Stimulated activated CD8-positive, alpha-beta memory T cell treated with anti-CD3 and anti-CD28 coated beads, Interleukin-15, amount 100 ng/mL, for 1 hour (primary cell): ENCODE data around the gene PRKCZ.

Experiments
- DNase-seq: peaks from one replicate; pipeline ENCODE4 v3.0.0-alpha.2; 2020; ENCODE audit warnings: low read depth

The PRKCZ gene

GRCh38 chr1:2180297-2181245 is 130.4 kb downstream of the PRKCZ start:
- no peak for DNase-seq

DNA sequence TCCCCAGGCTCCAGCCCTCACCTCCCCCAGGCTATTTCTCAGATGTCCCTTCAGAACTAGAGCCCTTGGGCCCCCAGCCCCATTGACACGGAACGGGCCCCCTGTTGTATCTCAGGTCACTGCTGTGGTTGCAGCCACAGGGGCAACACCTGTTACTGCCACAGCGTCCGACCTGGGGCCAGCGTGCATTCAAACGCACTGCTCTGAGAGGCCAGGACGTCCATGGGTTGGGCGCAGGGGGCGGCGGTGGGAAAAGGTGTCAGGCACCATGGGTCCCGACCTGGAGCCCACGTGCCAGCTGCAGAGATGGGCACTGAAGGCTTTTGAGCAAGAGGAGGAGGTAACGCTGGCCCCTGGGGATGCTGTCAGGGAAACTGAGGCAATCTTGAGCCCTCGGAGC is 131.1 kb downstream of the PRKCZ start:
- no peak for DNase-seq

DNA sequence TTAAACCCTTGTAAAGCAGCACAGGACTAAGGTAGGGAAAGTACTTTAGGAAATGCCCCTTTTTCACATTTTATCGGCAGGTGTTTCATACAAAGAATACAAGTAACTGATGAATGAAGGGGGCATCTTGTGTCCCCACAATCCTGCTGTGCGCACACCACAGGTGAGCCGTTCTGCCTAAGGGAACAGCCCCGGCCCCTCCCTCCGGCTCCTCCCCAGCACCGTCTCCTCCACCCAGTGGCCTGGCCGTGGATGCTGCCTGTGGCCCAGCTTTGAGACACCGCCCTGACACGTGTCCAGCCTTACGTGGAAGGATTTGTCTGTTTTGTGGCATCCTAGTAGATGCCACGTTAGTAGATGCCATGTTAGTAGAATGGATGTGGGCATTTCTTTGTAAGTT is 131.5 kb downstream of the PRKCZ start:
- DNase-seq: no peak

DNA sequence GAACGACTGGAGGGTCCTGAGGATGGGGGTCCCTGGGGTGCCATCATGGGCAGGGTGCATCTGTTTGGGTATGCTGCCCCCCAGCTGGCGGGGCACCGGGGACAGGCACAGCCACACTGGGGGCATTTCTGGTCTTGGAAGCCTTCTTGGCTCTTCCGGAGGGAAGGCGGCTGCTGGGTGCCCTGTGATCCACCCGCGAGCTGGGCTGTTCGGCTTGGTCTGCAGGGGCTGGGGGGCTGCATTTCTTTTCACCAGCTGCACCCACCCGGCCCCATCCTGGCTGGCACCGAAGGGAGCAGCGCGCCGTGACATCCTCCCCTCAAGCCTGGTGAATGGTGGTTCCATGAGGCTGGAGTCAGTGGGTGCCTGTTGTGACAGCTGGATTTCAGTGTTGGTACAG is 132.2 kb downstream of the PRKCZ start:
- no peak for DNase-seq

DNA sequence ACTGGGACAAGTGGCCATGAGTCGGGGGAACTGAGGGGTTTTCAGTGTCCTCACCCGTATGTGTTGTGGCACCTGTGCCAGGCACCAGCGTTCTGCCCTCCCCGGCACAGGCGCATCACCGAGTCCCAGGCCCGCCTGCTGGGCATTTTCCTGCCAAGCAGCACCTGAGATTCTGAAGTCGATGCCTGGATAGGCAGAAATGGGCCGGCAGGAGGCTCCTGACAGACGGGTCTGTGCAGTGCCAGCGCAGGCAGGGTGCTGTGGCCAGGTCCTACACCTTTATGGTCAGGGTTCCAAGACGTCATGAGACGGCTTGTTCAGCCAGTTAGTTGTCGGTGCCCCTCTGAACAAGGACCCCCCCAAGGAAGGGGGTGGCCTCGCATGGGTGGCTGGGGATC is 133.7 kb downstream of the PRKCZ start:
- DNase-seq: no peak

DNA sequence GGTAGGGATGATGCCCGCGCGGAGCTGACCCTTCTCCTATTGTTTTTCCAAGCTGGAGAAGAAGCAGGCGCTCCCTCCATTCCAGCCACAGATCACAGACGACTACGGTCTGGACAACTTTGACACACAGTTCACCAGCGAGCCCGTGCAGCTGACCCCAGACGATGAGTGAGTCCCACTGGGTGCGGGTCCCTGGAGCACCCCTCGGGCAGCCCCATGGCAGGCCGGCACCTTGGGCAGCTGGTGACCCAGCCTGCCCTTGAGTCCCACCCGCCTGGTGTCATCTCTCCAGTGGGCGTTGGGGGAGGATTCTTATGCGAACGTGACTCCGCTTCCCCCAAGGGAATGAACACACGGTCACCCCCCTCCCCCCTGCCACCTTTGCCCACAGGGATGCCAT is 134.3 kb downstream of the PRKCZ start:
- DNase-seq: no peak

GRCh38 chr1:2184934-2185333 is 134.7 kb downstream of the PRKCZ start:
- no peak for DNase-seq

DNA sequence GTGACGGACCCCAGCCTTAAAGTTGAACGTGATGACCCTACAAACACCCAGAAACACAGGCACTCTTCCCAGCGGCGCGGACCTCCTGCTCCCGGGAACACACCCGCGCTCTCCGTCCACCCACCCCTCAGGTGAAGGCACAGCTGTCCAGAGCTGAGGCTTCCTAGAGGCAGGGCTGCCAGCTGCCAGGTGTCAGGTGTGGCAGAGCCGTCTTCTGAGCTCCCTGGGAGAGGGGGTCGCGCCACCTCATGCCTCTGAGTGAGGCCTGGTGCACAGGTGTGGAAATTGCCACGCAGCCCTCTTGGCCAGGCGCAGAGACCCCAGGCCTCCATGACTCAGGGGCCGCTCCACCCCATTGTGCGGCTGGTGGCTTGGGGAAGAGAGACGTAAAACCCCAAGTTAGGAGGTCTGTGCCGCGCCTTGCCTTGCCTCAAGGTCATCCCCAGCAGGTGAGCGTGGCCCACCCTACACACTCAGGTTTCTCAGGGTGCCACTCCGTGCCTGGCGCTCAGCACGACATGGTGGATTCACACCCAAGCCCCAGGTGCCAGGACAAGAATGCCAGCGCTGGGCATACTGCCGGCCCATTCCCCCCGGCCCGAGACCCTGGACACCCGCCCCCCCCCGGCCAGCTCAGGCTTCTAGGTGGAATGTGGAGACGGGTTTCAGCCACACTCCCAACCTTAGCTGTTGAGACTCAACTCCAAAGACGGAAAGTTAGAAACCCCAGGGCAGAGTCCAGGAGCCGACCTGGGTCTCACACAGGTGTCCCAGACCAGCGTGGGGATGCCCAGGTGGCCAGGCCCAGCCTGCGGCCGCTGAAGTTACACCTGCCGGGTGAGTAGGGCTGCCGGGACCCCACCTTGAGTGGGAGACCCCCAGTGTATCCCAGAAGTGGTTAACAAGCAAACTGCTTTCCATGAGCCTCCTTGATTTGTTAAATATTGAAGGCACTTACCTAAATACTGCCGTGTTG is 136.0 kb downstream of the PRKCZ start:
- DNase-seq: no peak

GRCh38 chr1:2186901-2187300 is 136.7 kb downstream of the PRKCZ start:
- DNase-seq: no peak

DNA sequence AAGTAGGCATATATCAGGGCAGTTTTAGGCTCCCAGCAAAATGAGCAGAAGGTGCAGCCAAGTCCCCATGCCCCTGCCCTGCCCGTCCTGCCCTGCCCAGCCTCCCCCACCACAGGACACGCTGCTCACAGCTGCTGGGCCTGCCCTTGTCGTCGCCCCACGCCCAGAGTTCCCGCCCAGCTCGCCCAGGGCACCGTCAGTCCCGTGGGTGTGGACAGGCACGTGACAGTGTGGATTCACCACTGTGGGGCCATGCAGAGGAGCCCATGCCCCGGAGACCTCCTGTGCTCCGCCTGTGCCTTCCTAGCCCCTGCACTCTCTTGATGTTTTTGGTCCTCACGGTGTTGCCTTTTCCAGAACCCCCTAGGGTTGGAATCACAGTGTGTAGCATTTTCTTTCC is 137.4 kb downstream of the PRKCZ start:
- no peak for DNase-seq

DNA sequence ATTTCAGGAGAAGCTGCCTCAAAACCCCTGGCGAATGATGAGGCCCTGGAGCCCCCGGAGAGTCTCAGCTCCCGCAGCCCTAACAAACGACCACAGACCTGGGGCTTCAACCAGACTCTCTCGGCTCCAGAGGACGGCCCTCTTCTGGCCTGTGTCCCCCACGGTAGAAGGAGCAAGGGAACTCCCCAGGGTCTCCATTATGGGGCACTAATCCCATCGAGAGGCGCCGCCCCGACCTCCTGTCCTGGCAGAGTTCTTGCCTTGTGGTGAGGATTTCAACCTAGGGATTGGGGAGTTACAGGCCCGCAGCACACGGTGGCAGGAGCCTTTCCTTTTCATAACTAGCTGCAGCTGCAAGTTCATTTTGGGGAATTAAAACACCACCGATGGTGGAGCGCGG is 138.1 kb downstream of the PRKCZ start:
- no peak for DNase-seq

GRCh38 chr1:2189459-2190425 is 139.5 kb downstream of the PRKCZ start:
- DNase-seq: peak; percentile 75

DNA sequence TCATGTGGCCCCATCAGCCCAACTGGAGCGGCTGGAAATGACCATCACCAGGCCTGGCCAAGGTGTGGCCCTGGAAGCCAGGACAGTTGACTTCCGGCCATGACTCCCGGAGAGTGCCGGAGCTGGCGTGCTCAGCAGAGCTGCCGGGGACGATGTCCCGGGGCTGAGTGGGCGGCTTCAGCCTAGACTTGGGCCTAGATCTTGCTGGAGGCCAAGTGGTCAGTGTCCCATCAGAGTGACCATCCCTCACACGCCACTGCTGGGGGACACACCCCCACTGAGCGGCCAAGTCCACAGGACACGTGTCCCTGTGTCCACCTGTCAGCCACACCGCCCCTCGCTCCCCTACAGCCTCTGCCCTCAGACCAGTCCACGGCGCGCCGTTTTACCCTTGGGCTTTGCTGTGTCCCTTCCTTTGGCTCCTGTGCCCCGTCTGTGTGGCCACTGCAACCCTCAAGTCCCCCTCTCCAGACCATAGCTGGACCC is 140.3 kb downstream of the PRKCZ start:
- no peak for DNase-seq

- no peak for DNase-seq
These were observed 142.1 kb downstream of the PRKCZ start for GRCh38 chr1:2192031-2192995.

GRCh38 chr1:2193514-2194281 is 143.5 kb downstream of the PRKCZ start:
- no peak for DNase-seq

DNA sequence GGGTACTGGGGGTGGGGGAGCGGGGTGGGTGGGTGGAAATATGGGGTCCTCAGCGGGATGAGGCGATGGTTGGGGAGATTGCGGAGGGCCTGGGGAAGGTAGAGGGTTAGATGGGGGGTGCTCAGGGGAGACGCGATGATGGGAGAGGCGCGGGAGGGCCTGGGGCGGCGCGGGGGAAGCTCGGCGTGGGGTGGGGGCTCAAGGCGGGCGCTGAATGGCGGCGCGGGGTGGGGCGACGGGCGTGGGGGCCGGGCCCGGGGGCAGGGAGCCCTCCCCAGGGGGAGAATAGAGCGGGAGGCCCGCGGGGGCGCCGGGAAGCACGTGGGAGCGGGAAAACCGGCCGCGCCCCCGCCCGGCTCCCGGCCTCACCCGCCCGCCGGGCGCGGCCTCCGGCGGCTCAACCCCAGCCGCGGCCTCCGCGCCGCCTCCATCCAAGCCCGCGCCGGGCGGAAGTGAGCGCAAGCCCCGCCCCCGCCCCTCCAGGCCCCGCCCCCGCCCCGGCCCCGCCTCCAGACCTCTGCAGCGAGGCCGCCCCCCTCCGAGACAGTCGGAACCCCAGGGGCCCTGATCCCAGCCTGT is 144.2 kb downstream of the PRKCZ start, which contains the start of gene FAAP20:
Gene FAAP20 (minus strand): TSS at position 454 of the 579 bp plus-strand sequence. CDS start 23 bp downstream, at position 431.
- DNase-seq: no peak

DNA sequence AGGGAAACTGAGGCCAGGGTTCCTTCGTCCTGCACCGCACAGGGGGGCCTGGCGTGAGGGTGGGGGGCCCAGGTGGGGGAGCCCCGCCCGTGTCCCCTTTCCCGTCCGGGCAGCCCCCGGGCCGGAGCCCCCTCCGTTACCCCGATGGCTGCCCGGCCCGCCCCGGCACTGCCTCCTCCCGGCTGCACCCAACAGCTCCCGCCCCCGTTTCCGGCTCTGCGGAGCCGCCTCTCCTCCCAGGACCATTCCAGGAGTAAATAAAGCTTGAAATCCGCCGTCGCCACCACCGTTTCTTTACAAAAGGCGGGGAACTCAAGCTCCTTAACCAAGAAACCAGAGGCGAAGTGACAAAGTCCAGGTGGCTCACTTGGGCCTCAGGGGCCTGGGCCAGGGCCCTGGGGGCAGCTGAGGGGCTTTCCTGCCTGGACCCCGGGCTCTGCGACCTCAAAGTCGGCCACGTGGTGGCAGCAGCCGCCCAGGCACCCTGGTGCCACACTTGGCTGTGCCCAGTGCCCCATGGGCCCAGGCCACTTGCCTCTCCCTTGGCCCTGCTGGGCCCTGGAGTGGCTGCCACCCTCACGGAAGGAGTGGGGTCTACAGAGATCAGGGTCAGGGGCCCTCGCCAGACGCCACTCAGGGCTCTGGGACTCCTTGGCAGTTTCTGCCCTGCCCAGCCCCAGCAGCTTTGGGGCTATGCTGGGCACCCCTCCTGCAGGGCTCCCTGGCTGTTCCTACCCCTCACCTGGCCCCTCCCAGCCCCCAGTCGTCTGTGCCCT is 144.9 kb downstream of the PRKCZ start:
- peak; percentile 71 for DNase-seq

DNA sequence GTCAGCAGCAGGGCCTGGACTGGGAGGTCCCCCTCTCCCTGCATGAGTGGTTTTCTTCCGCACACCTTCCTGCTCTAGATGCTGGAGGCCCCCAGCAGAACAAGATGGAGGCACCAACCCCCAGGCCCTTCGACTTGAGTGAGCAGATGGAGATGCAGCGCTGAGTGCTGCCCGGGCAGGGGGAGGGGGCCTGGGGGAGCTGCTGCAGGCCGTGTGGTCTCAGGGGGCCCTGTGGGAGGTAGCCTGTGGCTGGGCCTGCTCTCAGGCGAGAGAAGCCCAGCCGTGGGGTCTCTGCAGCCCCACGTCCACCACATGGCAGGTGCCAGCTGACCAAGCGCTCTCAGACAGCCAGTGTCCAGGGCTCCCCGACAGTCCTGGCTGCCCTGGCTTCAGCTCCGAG is 145.6 kb downstream of the PRKCZ start:
- DNase-seq: no peak
